NCI-H82 treated with DMSO at 0.1 percent for 48 hours (cell line): Measurements from ENCODE around the gene VCPKMT.
A peak's percentile ranks its signal among the peaks of the same experiment; 100 is the strongest.

Source experiments
- DNase-seq: peaks from one replicate; lab custom pipeline; 2025; ENCODE audit not compliant: unreplicated experiment; lab: John Stamatoyannopoulos, UW

VCPKMT gene

DNA sequence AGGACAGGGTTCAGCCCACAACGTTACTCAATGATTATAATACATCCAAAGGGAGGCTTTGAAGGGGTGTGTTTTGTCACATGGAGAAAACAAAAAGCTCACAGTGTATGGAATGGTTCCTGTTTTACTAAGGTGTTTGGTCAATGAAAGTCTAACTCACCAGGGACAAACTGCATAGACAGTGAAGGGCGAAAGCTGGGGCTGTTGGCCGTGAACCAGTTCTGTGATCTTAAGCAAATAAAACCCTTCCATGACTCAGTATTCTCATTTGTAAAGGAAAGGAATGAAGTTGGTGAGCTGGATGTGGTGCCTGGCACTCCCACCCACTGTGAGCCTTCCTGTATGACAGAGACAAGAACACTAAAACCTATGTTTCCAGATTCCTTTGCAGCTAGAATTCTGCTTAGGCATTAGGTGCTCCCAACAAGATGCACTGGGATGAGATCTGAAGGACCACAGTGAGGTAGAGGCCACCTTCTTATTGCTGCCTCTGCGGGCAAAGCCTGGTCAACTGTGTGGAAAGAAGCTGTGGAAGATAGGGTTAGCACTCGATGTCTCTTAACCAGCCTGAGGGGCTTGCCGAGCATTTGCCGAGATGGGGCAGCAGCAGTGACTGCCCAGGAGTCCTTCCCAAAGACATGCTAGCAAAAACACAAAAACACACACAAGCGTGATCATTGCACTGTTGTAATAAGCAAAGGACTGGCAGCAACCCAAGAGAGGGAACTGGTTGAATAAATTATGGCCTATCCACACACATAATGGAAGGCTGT lies 48.5 kb downstream of the VCPKMT start:
- DNase-seq = no peak

DNA sequence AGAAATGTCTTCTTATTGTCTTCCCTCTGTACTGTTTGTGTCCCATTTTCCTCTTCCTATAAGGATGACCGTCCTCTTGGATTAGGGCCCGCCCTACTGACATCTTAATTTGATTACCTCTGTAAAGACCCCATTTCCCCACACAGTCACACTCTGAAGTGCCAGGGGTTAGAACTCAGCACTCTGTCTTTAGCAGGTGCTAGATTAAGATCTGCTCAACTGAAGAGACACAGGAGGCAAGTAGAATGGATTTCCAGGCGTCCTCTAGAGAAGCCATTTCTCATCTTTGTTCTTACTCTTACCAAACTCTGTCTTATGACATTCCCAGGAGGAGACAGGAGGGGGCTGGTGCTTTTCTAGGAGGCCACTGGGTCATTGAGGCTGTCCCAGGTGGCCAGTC lies 50.8 kb downstream of the VCPKMT start:
- no peak for DNase-seq

DNA sequence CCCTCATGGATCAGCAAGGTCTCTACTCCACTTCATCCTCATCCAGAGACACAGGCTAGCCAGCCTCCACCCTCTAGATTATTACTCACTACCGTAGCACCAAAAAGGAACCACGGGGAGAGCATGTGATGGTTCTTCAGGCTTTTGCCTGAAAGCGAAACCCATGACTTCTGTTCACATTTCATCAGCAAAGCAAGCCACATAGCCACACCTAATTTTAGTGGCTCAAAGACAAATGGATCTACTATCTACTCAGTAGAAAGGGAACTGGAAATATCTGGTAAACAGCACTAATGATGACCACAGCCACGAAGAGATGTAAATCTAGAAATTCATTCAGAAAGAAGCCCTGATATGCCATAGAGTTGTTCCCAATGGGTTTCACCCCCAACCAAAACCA lies 51.4 kb downstream of the VCPKMT start:
- no peak for DNase-seq

DNA sequence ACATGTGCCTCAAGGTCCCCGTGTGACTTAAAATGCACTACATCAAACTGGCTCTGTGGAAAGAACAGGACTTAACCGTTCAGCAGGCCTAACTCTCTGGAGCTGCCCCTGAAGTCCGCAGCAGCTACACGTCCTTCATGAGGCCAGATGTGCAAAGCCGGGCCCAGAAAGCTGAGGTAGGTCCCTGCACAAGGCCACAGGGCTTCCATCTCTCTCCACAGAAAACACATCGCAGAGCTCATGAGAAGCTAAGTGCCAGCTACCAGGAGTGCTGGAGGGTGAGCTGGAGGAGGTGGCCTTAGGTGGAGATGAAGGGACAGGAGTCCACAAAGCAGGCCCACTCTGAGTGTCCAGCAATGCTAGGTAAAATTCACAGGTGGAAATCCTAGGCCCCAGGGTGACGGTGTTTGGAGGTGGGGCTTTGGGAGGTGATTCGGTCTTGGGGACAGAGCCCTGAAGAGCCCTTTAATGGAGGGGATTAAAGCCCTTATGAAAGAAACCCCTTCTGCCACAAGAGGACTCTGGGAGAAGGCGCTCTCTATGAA lies 52.4 kb downstream of the VCPKMT start:
- DNase-seq = no peak

DNA sequence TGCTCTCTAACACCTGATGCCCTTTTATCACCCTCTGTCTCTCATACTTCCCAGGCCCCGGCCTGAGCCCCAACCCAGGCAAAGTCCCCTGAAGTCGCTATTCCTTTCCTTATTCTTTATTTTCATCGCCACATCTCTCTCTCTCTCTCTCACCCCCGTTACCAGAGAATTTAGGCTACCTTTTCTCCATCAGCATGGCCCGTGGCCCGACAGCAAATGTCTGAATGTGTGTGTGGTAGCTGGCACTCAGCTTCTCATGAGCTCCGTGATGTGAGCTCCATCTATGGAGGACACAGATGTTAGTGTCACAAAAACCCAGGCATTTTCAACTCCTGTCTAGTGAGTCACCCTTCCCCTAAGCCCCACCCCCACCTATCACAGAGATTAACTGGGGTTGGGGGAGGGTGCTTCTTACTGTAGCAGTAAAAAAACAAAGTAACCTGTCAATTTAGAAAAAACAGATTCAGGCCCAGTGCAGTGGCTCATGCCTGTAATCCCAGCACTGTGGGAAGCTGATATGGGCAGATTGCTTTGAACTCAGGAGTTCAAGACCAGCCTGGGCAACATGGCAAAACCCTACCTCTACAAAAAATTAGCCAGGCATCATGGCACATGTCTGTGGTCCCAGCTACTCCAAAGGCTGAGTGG lies 53.8 kb downstream of the VCPKMT start:
- peak; percentile 46 for DNase-seq

DNA sequence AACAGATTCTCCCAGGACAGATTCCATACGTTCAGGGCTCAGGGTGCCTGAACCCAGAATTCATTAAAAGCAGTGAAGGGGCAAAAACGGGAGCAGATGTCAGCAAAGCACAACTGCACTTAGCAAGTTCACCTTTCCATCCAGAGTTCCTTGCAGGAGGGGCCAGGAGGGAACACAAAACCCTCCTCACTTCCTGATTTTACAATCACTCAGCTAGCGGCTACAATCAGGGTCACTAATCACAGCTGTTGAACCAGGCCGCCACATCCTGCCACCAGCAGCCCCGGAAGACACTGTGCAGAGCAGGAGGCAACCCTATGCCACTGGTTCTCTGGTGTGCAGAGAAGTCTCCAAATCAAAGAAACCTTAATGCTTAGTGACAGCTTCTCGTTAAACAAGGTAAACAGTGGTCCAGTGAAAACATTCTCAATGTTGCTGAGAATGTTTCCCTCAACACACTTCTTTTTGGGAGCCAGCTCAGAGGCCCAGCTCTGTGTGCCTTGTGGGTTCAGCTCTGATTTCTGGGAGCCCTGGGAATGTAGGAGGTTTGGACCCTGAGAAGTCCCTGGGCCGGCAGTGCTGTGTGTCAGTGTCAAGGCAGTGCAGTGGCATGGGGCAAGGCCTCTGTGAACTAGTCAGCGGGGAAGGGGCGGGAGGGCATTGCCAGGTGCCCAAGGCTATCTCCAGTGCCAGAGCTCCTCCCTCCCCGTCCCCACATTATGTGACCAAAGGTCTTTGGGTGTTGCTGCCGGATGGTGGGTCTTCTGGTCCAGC lies 54.5 kb downstream of the VCPKMT start:
- no peak for DNase-seq

DNA sequence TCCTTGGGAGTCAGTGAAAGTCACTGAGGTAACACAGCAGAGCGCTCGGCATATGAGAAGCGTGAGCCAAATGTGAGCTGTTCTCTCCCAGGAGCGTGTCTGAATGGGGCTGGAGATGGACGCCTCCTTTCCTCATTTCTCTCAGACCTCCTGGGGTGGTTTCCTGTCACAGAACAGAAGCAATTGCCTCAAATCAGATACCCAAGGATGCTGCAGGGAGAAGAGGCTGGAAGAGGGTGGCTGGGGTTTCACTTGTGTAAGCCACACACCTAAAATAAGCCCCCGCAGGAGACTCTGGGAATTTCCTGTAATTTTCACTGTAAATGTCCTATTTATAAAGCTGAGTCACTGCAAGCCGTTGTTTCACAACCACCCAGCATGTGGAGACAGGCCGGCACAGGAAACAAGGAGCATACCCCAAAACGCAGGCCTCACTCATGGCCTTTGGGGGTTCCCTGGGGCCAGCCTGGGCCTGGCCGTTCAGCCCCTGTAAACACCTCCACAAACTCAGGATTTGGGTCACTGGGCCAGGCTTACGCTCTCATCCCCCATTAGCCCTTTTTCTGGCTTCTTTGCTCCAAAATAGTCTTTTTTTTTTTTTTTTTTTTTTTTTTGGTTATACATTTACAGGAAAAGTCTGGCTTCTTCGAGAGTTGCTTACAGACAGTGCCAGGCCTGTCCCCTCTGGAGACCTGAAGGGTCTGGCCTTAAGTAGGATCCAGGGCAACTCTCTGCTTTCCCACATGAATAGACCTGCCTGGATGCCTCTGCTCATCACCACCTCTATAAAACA lies 55.3 kb downstream of the VCPKMT start:
- DNase-seq = no peak

DNA sequence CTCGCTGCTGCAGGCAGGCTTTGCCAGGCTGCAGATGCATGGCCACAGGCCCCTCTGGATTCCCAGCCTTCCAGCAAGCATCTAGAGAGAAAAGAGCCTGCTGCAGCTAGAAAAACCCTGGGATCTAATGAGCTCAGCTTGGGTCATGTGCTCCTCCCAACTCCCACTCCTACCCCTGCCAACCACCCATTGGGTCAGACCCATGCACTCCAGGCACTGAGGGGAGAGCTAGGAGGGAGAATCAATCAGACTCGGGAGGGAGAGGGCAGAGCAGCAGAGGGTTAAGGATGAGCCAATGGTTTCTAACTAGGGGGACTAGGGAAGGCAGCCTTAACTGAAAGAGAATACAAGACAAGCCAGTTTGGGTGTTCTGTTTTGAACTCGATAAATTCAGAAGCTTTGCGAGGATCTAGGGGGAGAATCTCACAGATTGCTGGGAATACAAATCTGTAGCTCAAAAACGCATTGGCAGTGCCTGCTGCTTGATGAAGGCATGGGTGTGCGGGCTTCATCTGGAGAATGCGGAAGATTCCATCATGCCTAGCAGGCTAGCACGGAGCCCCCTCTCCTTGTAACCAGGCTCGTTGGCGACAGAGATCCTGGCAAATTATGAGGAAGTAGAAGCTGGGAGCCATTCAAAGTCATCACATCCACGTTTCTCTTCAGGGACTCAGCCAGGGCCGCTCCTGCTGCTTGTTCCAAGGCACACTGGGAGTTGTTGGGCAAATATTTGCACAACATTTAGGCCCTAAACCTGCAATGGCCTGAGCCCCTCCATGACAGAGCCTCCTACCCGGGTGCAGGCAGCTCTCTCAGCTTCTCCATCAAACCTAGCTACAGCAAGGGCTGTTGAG lies 56.4 kb downstream of the VCPKMT start:
- no peak for DNase-seq
